Sigmoid colon (tissue), 7 donors: Measurements from ENCODE around the gene APH1A. TPM values are rescaled to one million over a fixed set of nuclear protein-coding genes. Genes with fewer than 3 reads are reported as not detected.

Experiments used
- DNase-seq: peaks from one replicate; pipeline ENCODE4 v3.0.0-alpha.2; 2019
- H3K27ac ChIP-seq, 4 donors: fragments of 200-600 bp; sonication (generic); one replicate each; pipeline ENCODE4 v1.5.1; 2016 to 2019; ENCODE audit warnings: mild to moderate bottlenecking in 1 of 4
- H3K27me3 ChIP-seq, 3 donors: fragments of 200-600 bp; sonication (generic); one replicate each; pipeline ENCODE4 v1.5.1; 2019; ENCODE audit warnings: mild to moderate bottlenecking in 1 of 3
- H3K36me3 ChIP-seq, 4 donors: fragments of 200-600 bp; sonication (generic); one replicate each; pipeline ENCODE4 v1.5.1; 2016 to 2019
- H3K4me1 ChIP-seq, 4 donors: fragments of 200-600 bp; sonication (generic); one replicate each; pipeline ENCODE4 v1.5.1; 2017 to 2019
- H3K4me3 ChIP-seq, 4 donors: fragments of 200-600 bp; sonication (generic); one replicate each; pipeline ENCODE4 v1.5.1; 2017 to 2019; ENCODE audit warnings: mild to moderate bottlenecking in 2 of 4, moderate library complexity in 1 of 4
- H3K9me3 ChIP-seq, 4 donors: fragments of 200-600 bp in 3 of 4; sonication (generic) in 3 of 4; one replicate each; pipeline versions ENCODE4 v1.5.1 to v1.6.1; 2013 to 2019
- EP300 ChIP-seq, 4 donors: sonication (generic); formaldehyde crosslinking; IDR thresholded peaks; one replicate each; pipeline ENCODE4 v1.6.1; 2017; ENCODE audit warnings: antibody characterized with exemption in 4 of 4
- POLR2A ChIP-seq, 2 donors: fragments of 450-650 bp; IDR thresholded peaks; one replicate each; pipeline ENCODE4 v1.6.1; 2016; ENCODE audit warnings: antibody characterized with exemption in 2 of 2, mild to moderate bottlenecking in 2 of 2, moderate library complexity in 2 of 2
- POLR2AphosphoS5 ChIP-seq, 4 donors: sonication (generic); formaldehyde crosslinking; IDR thresholded peaks; one replicate each; pipeline ENCODE4 v1.6.1; 2017; ENCODE audit warnings: antibody characterized with exemption in 4 of 4
- WGBS, 2 donors: extraction: QIAGEN DNeasy Blood & Tissue Kit; methylation state at CpG; one replicate each; pipeline ENCODE4 v1.1.7; 2013; 5-methylcytosine and 5-hydroxymethylcytosine counted together
- intact Hi-C: fragments of 100-400 bp; cut with DNase I; formaldehyde crosslinking; loops from one replicate; pipeline ENCODE4 v1.15.1; 2023
- polyA plus RNA-seq, 3 donors: library from polyadenylated mRNA; stranded (reverse); fragments of 200-250 nt; gene quantifications; one replicate each; pipeline ENCODE4 v1.2.3, GENCODE V29; 2013
- total RNA-seq, 4 donors: library from RNA; depleted of rRNA; stranded (reverse); fragments of >200 nt; gene quantifications; one replicate each; pipeline ENCODE4 v1.1.0, GENCODE V29; 2016
- TF ChIP-seq, protein P1 (sequence below), 4 experiments: fragments of 450-650 bp in 3 of 4; fragments of 200-600 bp in 1 of 4; IDR thresholded peaks; one replicate each; pipeline ENCODE4 v1.5.1; 2016 to 2019; ENCODE audit warnings: antibody characterized with exemption in 4 of 4, mild to moderate bottlenecking in 3 of 4, moderate library complexity in 2 of 4
- donor health status: healthy with polysubstance abuse.
- donor health status: Bipolar disorder and iron deficiency.
- donor health status: healthy.

APH1A gene
- total and polyA plus RNA-seq, 7 donors, result 44.6 to 228 (median 59.2) TPM

DNA sequence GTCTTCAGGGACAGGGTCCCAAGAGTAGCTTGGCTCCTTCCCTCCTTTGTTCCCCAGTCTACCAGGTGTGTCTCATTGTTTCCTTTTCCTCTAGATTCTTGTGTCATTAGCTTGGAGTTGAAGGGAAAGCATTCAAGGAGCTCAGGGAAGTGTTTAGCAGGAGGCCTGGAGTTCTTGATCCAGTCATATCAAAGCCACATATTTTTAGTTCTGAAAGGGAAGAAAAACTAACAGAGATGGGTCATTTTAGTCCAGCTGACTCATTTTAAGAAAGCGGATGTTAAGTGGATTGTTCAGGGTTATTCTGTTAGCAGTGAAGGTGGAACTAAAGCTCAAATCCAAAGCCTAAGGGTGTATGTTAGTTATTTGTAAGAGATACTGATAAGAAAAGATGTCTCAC is 4.5 kb upstream of the APH1A start:
- 76 to 90% methylated on average over 1 of the region's 1 CpG for WGBS, 2 donors
- peaks cover 0 to 22% (median 10%) of the 10 kb centered on the region in 4 donors for H3K4me1 ChIP-seq

DNA sequence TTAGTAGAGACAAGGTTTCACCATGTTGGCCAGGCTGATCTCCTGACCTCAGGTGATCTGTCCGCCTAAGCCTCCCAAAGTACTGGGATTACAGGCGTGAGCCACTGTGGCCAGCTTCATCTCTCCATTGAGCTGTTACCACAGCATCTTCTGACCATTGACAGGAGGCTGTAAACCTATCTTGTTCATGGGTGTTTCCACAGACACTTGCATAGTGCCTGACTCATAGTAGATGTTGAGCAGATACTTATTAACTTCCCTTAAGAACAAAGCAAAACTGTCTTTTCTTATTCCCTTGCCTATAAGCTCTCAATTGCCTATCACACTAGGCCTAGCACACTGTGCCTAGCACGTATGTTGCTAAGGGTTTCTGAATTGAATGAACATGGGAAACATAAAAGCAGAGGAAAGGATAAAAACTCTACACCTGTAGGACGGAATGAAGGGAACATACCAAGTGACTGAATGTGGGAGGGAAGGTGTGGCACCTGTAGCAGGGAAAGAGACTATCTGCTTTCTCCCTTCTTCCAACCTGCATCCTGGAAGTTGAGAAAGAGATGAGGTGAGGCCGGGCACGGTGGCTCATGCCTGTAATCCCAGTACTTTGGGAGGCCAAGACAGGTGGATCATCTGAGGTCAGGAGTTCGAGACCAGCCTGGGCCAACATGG is 2.6 kb upstream of the APH1A start:
- H3K4me1 ChIP-seq, result peaks cover 0 to 38% (median 24%) of the 10 kb centered on the region in 4 donors
- H3K27me3 ChIP-seq, result no peaks in the 10 kb centered on the region
- H3K9me3 ChIP-seq, result no peaks in the 10 kb centered on the region
- WGBS, 2 donors, result 91 to 98% methylated on average over 7 of the region's 7 CpGs
- DNase-seq, result peak; percentile 10
- H3K4me3 ChIP-seq, result no peak overlapping the region
- peaks cover 0 to 10% (median 6%) of the 10 kb centered on the region in 4 donors for H3K36me3 ChIP-seq
- TF ChIP-seq, protein P1, sequence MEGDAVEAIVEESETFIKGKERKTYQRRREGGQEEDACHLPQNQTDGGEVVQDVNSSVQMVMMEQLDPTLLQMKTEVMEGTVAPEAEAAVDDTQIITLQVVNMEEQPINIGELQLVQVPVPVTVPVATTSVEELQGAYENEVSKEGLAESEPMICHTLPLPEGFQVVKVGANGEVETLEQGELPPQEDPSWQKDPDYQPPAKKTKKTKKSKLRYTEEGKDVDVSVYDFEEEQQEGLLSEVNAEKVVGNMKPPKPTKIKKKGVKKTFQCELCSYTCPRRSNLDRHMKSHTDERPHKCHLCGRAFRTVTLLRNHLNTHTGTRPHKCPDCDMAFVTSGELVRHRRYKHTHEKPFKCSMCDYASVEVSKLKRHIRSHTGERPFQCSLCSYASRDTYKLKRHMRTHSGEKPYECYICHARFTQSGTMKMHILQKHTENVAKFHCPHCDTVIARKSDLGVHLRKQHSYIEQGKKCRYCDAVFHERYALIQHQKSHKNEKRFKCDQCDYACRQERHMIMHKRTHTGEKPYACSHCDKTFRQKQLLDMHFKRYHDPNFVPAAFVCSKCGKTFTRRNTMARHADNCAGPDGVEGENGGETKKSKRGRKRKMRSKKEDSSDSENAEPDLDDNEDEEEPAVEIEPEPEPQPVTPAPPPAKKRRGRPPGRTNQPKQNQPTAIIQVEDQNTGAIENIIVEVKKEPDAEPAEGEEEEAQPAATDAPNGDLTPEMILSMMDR (IDR thresholded peaks at IDR 0.05), result no peak
- TF ChIP-seq POLR2AphosphoS5 (IDR thresholded peaks at IDR 0.05) (no peak), EP300 (IDR thresholded peaks at IDR 0.05) (no peak), POLR2A (IDR thresholded peaks at IDR 0.05) (no peak)
- intact Hi-C loops, result no loop called here
- H3K27ac ChIP-seq, result peak overlapping the region in 3 of 4 donors; percentile 66 to 71 (median 67)

More for the DNA sequence above, 4.5 kb upstream of the APH1A start:
- no peak for TF ChIP-seq POLR2A (IDR thresholded peaks at IDR 0.05)
- TF ChIP-seq, protein P1 (IDR thresholded peaks at IDR 0.05), result no peak
- TF ChIP-seq POLR2AphosphoS5 (IDR thresholded peaks at IDR 0.05), result no peak
- no peak for TF ChIP-seq EP300 (IDR thresholded peaks at IDR 0.05)
- intact Hi-C loops, result no loop called here
- Histone ChIP-seq H3K36me3 (no peaks in the 10 kb centered on the region), H3K27me3 (no peaks in the 10 kb centered on the region), H3K4me3 (peak overlapping the region in 3 of 4 donors; percentile 22 to 32 (median 25)), H3K27ac (peak overlapping the region; percentile 66 to 74 (median 69)), H3K9me3 (no peaks in the 10 kb centered on the region)
- no peak for DNase-seq

DNA sequence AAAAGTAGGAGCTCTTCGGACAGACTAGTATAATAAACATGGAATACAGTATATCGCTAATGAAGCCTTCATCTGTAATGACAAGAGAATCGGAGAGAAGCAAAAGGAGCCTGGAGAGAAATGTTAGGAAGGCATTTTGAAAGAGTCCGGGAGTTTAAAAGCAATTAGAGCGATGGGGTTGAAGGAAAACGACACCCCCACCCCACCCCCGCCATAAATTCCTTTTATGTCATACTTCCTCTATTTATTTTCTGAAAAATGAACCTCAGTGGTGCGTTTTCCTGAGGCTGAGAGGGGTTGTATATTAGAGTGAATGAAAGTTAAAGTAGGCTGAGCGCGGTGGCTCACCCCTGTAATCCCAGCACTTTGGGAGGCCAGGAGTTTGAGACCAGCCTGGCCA is 635 bp upstream of the APH1A start:
- Histone ChIP-seq H3K4me1 (peaks cover 0 to 38% (median 24%) of the 10 kb centered on the region in 4 donors), H3K36me3 (peaks cover 9 to 30% (median 26%) of the 10 kb centered on the region in 4 donors), H3K27me3 (no peaks in the 10 kb centered on the region), H3K9me3 (no peaks in the 10 kb centered on the region), H3K4me3 (peak overlapping the region; percentile 81 to 97 (median 87)), H3K27ac (peak overlapping the region; percentile 93 to 98 (median 96))
- TF ChIP-seq POLR2A (IDR thresholded peaks at IDR 0.05), result no peak
- TF ChIP-seq, protein P1 (IDR thresholded peaks at IDR 0.05), result no peak
- intact Hi-C loops, result loop anchor here (5.0 kb wide), 1 partner anchor 57 kb away; no protein-coding TSS in a partner anchor
- WGBS, 2 donors, result 24 to 25% methylated on average over 10 of the region's 10 CpGs
- peak; percentile 30 for DNase-seq

DNA sequence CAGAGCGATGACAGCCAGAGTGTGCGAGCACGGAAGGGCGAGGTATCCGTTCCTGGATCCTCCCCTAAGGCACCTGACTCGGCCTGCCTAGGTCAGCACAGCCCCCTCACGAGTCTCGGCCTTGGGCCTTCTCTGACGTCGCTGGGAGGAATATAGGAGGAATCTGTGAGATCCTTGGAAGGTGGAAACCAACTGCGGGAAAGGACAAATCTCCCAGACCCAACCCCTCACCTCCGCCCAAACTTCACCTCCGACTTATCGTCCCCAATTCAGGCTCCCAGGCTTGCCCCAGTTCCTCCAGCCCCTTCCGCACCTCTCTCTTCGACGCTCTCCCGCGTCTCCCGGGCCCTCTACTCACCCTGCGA is 494 bp downstream of the APH1A start:
- TF ChIP-seq POLR2AphosphoS5 (IDR thresholded peaks at IDR 0.05) (peak in 1 of 4 donors; percentile 18), EP300 (IDR thresholded peaks at IDR 0.05) (no peak)
- peaks cover 9 to 33% (median 30%) of the 10 kb centered on the region in 4 donors for H3K36me3 ChIP-seq
- no peaks in the 10 kb centered on the region for H3K9me3 ChIP-seq
- H3K27ac ChIP-seq, result peak overlapping the region; percentile 93 to 98 (median 96)
- 0 to 1% methylated on average over 21 of the region's 21 CpGs for WGBS, 2 donors
- peaks cover 0 to 32% (median 23%) of the 10 kb centered on the region in 4 donors for H3K4me1 ChIP-seq
- DNase-seq, result peak; percentile 75
- intact Hi-C loops, result loop anchor here (5.0 kb wide), 1 partner anchor 56 kb away; no protein-coding TSS in a partner anchor
- H3K27me3 ChIP-seq, result no peaks in the 10 kb centered on the region
- H3K4me3 ChIP-seq, result peak overlapping the region; percentile 81 to 97 (median 87)

DNA sequence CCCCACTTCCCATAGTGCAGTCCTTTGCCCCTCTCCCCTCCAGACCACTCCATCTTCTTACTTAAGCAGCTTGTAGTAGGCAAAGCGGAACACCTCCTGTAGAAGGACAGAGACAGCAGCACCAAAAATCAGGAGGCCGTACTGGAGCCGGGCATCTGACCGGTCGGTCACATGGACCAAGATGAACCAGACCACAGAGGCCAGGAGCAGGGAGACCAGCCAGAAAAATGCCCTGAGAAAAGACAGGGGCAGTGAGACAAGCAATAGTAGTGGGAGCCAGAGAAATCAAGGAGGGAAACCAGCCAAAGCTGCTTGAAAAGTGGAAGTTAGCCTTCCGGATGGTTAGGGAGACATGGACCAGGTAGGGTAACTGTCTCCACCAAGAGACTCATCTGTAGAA is 920 bp downstream of the APH1A start:
- 25 to 38% methylated on average over 6 of the region's 6 CpGs for WGBS, 2 donors
- Histone ChIP-seq H3K36me3 (peaks cover 9 to 33% (median 30%) of the 10 kb centered on the region in 4 donors), H3K9me3 (no peaks in the 10 kb centered on the region), H3K27me3 (no peaks in the 10 kb centered on the region), H3K27ac (peak overlapping the region; percentile 93 to 98 (median 96)), H3K4me3 (peak overlapping the region; percentile 81 to 97 (median 87)), H3K4me1 (peaks cover 0 to 28% (median 21%) of the 10 kb centered on the region in 4 donors)
- intact Hi-C loops, result loop anchor here (5.0 kb wide), 1 partner anchor 56 kb away; no protein-coding TSS in a partner anchor
- TF ChIP-seq EP300 (IDR thresholded peaks at IDR 0.05) (no peak), POLR2A (IDR thresholded peaks at IDR 0.05) (no peak), POLR2AphosphoS5 (IDR thresholded peaks at IDR 0.05) (no peak)
- TF ChIP-seq, protein P1 (IDR thresholded peaks at IDR 0.05), result no peak
- DNase-seq, result peak; percentile 55
